HG03571 (cell line): Measurements from ENCODE around the gene LCTL.
"Not testable (repeated sequence)": the region's sequence is repeated elsewhere in the genome, so short reads cannot be mapped to it uniquely, and the experiment has no call there.

Source experiments
- ATAC-seq: cut with Tn5 transposase; IDR thresholded peaks from one replicate; pipeline ENCODE4 v1.9.1; 2021; ENCODE audit not compliant: unreplicated experiment

LCTL gene

GRCh38 chr15:66592505-66593218, 26.9 kb upstream of the LCTL start:
- ATAC-seq, result no peak

GRCh38 chr15:66591322-66591862, 25.6 kb upstream of the LCTL start:
- ATAC-seq, result no peak

- no peak for ATAC-seq
Measured at GRCh38 chr15:66590435-66590834, 24.6 kb upstream of the LCTL start.

GRCh38 chr15:66589429-66589828, 23.6 kb upstream of the LCTL start:
- ATAC-seq, result not testable (repeated sequence)

GRCh38 chr15:66588971-66589370, 23.2 kb upstream of the LCTL start:
- ATAC-seq, result no peak

GRCh38 chr15:66588537-66588936, 22.7 kb upstream of the LCTL start:
- ATAC-seq, result no peak

GRCh38 chr15:66587749-66588148, 22.0 kb upstream of the LCTL start:
- ATAC-seq, result no peak

- ATAC-seq, result no peak
Measured at GRCh38 chr15:66587020-66587419, 21.2 kb upstream of the LCTL start.

- no peak for ATAC-seq
Measured at GRCh38 chr15:66586155-66586976, 20.6 kb upstream of the LCTL start.

GRCh38 chr15:66581972-66582537, 16.3 kb upstream of the LCTL start:
- no peak for ATAC-seq

GRCh38 chr15:66580643-66581042, 14.8 kb upstream of the LCTL start:
- no peak for ATAC-seq

GRCh38 chr15:66578286-66578875, 12.6 kb upstream of the LCTL start:
- no peak for ATAC-seq

GRCh38 chr15:66574596-66574950, 8.8 kb upstream of the LCTL start:
- ATAC-seq, result no peak

GRCh38 chr15:66573719-66574595, 8.2 kb upstream of the LCTL start:
- no peak for ATAC-seq

- no peak for ATAC-seq
Measured at GRCh38 chr15:66573348-66573718, 7.5 kb upstream of the LCTL start.

- ATAC-seq, result no peak
Measured at GRCh38 chr15:66572146-66572545, 6.3 kb upstream of the LCTL start.

GRCh38 chr15:66570842-66571478, 5.2 kb upstream of the LCTL start:
- no peak for ATAC-seq

GRCh38 chr15:66570327-66570726, 4.5 kb upstream of the LCTL start:
- ATAC-seq, result no peak

- ATAC-seq, result no peak
Measured at GRCh38 chr15:66569461-66570137, 3.8 kb upstream of the LCTL start.

GRCh38 chr15:66567897-66568296, 2.1 kb upstream of the LCTL start:
- no peak for ATAC-seq
